Mammary epithelial cell (primary cell): Measurements from ENCODE around the gene MILR1.

ENCODE experiments used
- EZH2 ChIP-seq: IDR thresholded peaks from 2 replicates; pipeline ENCODE4 v1.6.1; 2012; ENCODE audit warnings: low read length, inconsistent platforms, borderline replicate concordance
- TF ChIP-seq, protein P1 (sequence below), 2 donors: IDR thresholded peaks in 1 of 2; conservative IDR thresholded peaks in 1 of 2; 2 replicates each; pipeline ENCODE4 v1.5.1; 2011 to 2012; ENCODE audit warnings: inconsistent platforms in 2 of 2, low read length in 2 of 2, mild to moderate bottlenecking in 2 of 2, control low read depth in 1 of 2, low read depth in 1 of 2; ENCODE audit not compliant: insufficient read depth in 1 of 2; ENCODE audit errors: extremely low read depth in 1 of 2

DNA sequence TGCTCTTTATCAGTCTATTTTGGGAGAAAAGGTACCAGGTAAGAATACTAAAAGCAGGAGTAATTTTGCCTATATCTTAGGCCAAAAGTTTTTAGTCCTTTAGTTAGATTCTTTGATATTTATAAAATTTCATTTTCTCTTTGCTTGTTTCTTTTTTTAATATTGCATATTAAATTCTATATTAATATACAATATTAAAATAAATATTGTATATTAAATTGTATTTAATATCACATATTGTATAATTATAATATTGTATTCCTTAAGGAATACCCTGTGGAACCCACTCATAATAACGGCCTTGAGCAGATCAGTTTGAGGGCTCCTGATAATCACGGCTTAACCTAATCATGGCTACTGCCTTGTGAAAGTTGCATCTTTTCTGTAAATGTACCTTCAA, 59.8 kb downstream of the MILR1 start:
- TF ChIP-seq, protein P1, sequence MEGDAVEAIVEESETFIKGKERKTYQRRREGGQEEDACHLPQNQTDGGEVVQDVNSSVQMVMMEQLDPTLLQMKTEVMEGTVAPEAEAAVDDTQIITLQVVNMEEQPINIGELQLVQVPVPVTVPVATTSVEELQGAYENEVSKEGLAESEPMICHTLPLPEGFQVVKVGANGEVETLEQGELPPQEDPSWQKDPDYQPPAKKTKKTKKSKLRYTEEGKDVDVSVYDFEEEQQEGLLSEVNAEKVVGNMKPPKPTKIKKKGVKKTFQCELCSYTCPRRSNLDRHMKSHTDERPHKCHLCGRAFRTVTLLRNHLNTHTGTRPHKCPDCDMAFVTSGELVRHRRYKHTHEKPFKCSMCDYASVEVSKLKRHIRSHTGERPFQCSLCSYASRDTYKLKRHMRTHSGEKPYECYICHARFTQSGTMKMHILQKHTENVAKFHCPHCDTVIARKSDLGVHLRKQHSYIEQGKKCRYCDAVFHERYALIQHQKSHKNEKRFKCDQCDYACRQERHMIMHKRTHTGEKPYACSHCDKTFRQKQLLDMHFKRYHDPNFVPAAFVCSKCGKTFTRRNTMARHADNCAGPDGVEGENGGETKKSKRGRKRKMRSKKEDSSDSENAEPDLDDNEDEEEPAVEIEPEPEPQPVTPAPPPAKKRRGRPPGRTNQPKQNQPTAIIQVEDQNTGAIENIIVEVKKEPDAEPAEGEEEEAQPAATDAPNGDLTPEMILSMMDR (conservative IDR thresholded peaks at IDR 0.05 in 1 of 2, IDR thresholded peaks at IDR 0.05 in 1 of 2; ENCODE audit: extremely low read depth in 1 of 2, insufficient read depth in 1 of 2, low read depth in 1 of 2, low read length in 2 of 2): no peak
- TF ChIP-seq EZH2: no peak
